Astrocyte (in vitro differentiated cells and primary cell): ENCODE data around the gene MAPK12. TPM values are rescaled to one million over a fixed set of nuclear protein-coding genes. Genes with fewer than 3 reads are reported as not detected.

Experiments
- DNase-seq: peaks from one replicate; pipeline ENCODE4 v3.0.0-alpha.2; 2010; ENCODE audit warnings: low read depth
- FAIRE-seq: peaks from 2 replicates; lab custom pipeline; 2011; peaks lifted over from hg19 to GRCh38; lab: Jason Lieb, UNC
- H2AFZ ChIP-seq: 2 replicates; pipeline ENCODE4 v1.6.0; 2012; ENCODE audit warnings: low read depth, low read length, inconsistent platforms
- H3K27ac ChIP-seq: 2 replicates; pipeline ENCODE4 v1.5.1; 2011; ENCODE audit warnings: low read depth, low read length, inconsistent platforms
- H3K27me3 ChIP-seq: 2 replicates; pipeline ENCODE4 v1.6.0; 2011; ENCODE audit warnings: low read length, inconsistent platforms; ENCODE audit not compliant: insufficient read depth
- H3K36me3 ChIP-seq: 2 replicates; pipeline ENCODE4 v1.5.1; 2011; ENCODE audit warnings: low read length, inconsistent platforms; ENCODE audit not compliant: insufficient read depth
- H3K4me1 ChIP-seq: 2 replicates; pipeline ENCODE4 v1.5.1; 2011; ENCODE audit warnings: low read length, inconsistent platforms; ENCODE audit not compliant: insufficient read depth
- H3K4me2 ChIP-seq: 2 replicates; pipeline ENCODE4 v1.6.0; 2012; ENCODE audit warnings: low read length, inconsistent platforms
- H3K4me3 ChIP-seq: 2 replicates; pipeline ENCODE4 v1.5.1; 2011; ENCODE audit warnings: low read depth, mild to moderate bottlenecking, low read length, inconsistent platforms; ENCODE audit not compliant: insufficient read depth
- H3K79me2 ChIP-seq: 2 replicates; pipeline ENCODE4 v1.6.0; 2012; ENCODE audit warnings: mild to moderate bottlenecking, low read length, inconsistent platforms; ENCODE audit not compliant: insufficient read depth
- H3K9ac ChIP-seq: 2 replicates; pipeline ENCODE4 v1.6.0; 2012; ENCODE audit warnings: mild to moderate bottlenecking, low read length, inconsistent platforms
- H3K9me3 ChIP-seq: 2 replicates; pipeline ENCODE4 v1.5.1; 2012; ENCODE audit warnings: low read depth, mild to moderate bottlenecking, low read length, inconsistent platforms; ENCODE audit not compliant: insufficient read depth
- H4K20me1 ChIP-seq: 2 replicates; pipeline ENCODE4 v1.6.0; 2012; ENCODE audit warnings: low read length, inconsistent platforms; ENCODE audit not compliant: insufficient read depth
- H3K27ac Mint-ChIP-seq: one replicate; pipeline ENCODE4 v1.8.0; 2021; ENCODE audit warnings: mild to moderate bottlenecking, mixed read lengths; ENCODE audit not compliant: unreplicated experiment
- H3K27me3 Mint-ChIP-seq: one replicate; pipeline ENCODE4 v1.8.0; 2021; ENCODE audit warnings: low read depth, mixed read lengths; ENCODE audit not compliant: unreplicated experiment
- H3K36me3 Mint-ChIP-seq: one replicate; pipeline ENCODE4 v1.8.0; 2021; ENCODE audit warnings: low read depth, mixed read lengths; ENCODE audit not compliant: unreplicated experiment
- H3K4me1 Mint-ChIP-seq: one replicate; pipeline ENCODE4 v1.8.0; 2021; ENCODE audit warnings: low read depth, mixed read lengths; ENCODE audit not compliant: unreplicated experiment
- H3K4me3 Mint-ChIP-seq: one replicate; pipeline ENCODE4 v1.8.0; 2021; ENCODE audit warnings: mild to moderate bottlenecking, moderate library complexity, mixed read lengths; ENCODE audit not compliant: unreplicated experiment
- H3K9me3 Mint-ChIP-seq: one replicate; pipeline ENCODE4 v1.8.0; 2021; ENCODE audit warnings: mild to moderate bottlenecking, mixed read lengths; ENCODE audit not compliant: unreplicated experiment
- CTCF ChIP-seq: IDR thresholded peaks from 2 replicates; pipeline ENCODE4 v1.5.1; 2011; ENCODE audit warnings: low read depth, mild to moderate bottlenecking, inconsistent platforms, low read length, moderate library complexity; ENCODE audit not compliant: insufficient read depth
- EZH2 ChIP-seq: IDR thresholded peaks from 2 replicates; pipeline ENCODE4 v1.6.1; 2012; ENCODE audit warnings: mild to moderate bottlenecking, low read length, inconsistent platforms; ENCODE audit not compliant: insufficient read depth
- total RNA-seq: library from RNA; stranded (reverse); gene quantifications from 2 replicates; pipeline ENCODE4 v1.2.1, GENCODE V29; 2021

MAPK12 gene
- total RNA-seq, 1 donor from 2014 or later: 36.4 TPM

- Histone ChIP-seq H3K9ac (peak overlapping the region; percentile 96), H3K27ac (peak overlapping the region; percentile 82), H3K4me2 (peak overlapping the region; percentile 100), H3K9me3 (no peaks in the 10 kb centered on the region), H3K36me3 (no peaks in the 10 kb centered on the region), H3K79me2 (peaks cover 67% of the 10 kb centered on the region), H3K4me3 (peak overlapping the region; percentile 78), H2AFZ (no peak overlapping the region), H4K20me1 (peaks cover 52% of the 10 kb centered on the region), H3K27me3 (no peaks in the 10 kb centered on the region), H3K4me1 (peaks cover 71% of the 10 kb centered on the region)
- H3K4me1 Mint-ChIP-seq: peaks cover 28% of the 10 kb centered on the region
- no peaks in the 10 kb centered on the region for H3K27me3 Mint-ChIP-seq
- FAIRE-seq (no peak), DNase-seq (no peak)
- peak overlapping the region; percentile 93 for H3K4me3 Mint-ChIP-seq
- TF ChIP-seq EZH2: no peak
- no peak for TF ChIP-seq CTCF
- H3K9me3 Mint-ChIP-seq: no peaks in the 10 kb centered on the region
- peak overlapping the region; percentile 99 for H3K27ac Mint-ChIP-seq
- peaks cover 4% of the 10 kb centered on the region for H3K36me3 Mint-ChIP-seq
Observed at GRCh38 chr22:50305393-50305922, 44.0 kb upstream of the MAPK12 start.

DNA sequence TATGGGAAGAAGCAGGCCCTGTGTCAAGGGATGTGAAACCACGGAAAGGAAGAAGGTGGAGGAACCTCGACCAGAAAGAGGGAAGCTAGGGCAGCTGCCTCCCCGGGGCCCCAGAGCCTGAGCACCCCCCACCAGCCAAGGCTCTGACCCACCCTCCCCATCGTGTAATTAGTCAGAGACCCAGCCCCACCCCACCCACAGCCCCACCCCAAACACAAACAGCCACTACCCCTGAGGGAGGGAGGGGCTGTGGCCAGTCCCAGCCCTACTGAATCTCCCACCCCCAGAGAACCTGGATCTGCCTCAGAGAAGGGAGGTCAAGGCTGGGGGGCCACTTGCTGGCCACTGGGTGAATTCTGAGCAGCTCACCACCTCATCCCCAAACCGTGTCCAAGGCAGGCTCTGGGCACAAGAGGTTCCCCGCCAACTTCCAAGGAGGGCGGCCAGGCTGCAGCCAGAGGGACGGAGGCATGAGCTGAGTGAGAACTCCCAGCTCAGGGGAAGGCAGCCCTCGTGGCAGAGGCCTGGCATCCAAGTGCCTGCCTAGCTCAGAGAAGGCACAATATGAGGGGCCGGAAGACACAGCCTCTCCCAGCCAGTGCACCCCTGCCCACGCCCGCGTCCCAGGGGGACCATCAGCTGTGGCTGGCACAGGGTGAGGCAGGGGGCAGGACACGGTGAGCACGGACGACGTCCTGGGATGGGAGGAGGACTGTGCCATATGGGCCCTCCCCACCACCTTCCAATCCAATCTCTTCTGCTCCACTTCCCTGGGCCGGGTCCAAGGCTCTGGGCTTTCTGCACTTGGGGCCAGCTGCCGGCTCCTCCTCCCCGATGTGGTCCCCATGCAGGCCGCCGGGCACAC is 43.3 kb upstream of the MAPK12 start:
- peak overlapping the region; percentile 100 for H3K4me2 ChIP-seq
- peaks cover 2% of the 10 kb centered on the region for H3K36me3 Mint-ChIP-seq
- no peaks in the 10 kb centered on the region for H3K9me3 Mint-ChIP-seq
- no peaks in the 10 kb centered on the region for H3K27me3 ChIP-seq
- TF ChIP-seq CTCF (no peak), EZH2 (no peak)
- peaks cover 74% of the 10 kb centered on the region for H3K79me2 ChIP-seq
- H3K4me3 Mint-ChIP-seq: peak overlapping the region; percentile 93
- peaks cover 26% of the 10 kb centered on the region for H3K4me1 Mint-ChIP-seq
- H3K4me3 ChIP-seq: peak overlapping the region; percentile 78
- FAIRE-seq: no peak
- no peaks in the 10 kb centered on the region for H3K27me3 Mint-ChIP-seq
- no peak overlapping the region for H2AFZ ChIP-seq
- H3K27ac ChIP-seq: peak overlapping the region; percentile 82
- H3K27ac Mint-ChIP-seq: peak overlapping the region; percentile 99
- no peaks in the 10 kb centered on the region for H3K36me3 ChIP-seq
- peak overlapping the region; percentile 96 for H3K9ac ChIP-seq
- peaks cover 58% of the 10 kb centered on the region for H4K20me1 ChIP-seq
- DNase-seq: peak; percentile 41
- H3K4me1 ChIP-seq: peaks cover 74% of the 10 kb centered on the region
- no peaks in the 10 kb centered on the region for H3K9me3 ChIP-seq
